HUES64 (cell line): Measurements from ENCODE around the gene WDR55.
"Not testable (repeated sequence)": the region's sequence is repeated elsewhere in the genome, so short reads cannot be mapped to it uniquely, and the experiment has no call there.

Experiments
- H3K27ac ChIP-seq: 2 replicates; pipeline ENCODE4 v1.7.0; 2013; ENCODE audit warnings: low read depth, low read length, inconsistent platforms
- H3K27me3 ChIP-seq: 2 replicates; pipeline ENCODE4 v1.6.1; 2013; ENCODE audit warnings: mild to moderate bottlenecking, low read length; ENCODE audit not compliant: insufficient read depth
- H3K36me3 ChIP-seq: 2 replicates; pipeline ENCODE4 v1.6.1; 2013; ENCODE audit warnings: mild to moderate bottlenecking, low read length; ENCODE audit not compliant: insufficient read depth
- H3K4me1 ChIP-seq: 2 replicates; pipeline ENCODE4 v1.6.1; 2013; ENCODE audit warnings: mild to moderate bottlenecking, low read length, moderate library complexity; ENCODE audit not compliant: insufficient read depth
- H3K4me3 ChIP-seq: 2 replicates; pipeline ENCODE4 v1.5.1; 2013; ENCODE audit warnings: mild to moderate bottlenecking, low read length, moderate library complexity
- H3K9ac ChIP-seq: 2 replicates; pipeline ENCODE4 v1.6.1; 2013; ENCODE audit warnings: mild to moderate bottlenecking, low read depth, low read length
- H3K9me3 ChIP-seq: 2 replicates; pipeline ENCODE4 v1.6.1; 2013; ENCODE audit warnings: low read depth, low read length; ENCODE audit not compliant: insufficient read depth
- WGBS: fragments of 150-250, 120-280 bp; methylation state at CpG from one replicate; pipeline ENCODE4 v1.1.7; 2013; ENCODE audit warnings: missing lambda C conversion rate; 5-methylcytosine and 5-hydroxymethylcytosine counted together

WDR55 gene

DNA sequence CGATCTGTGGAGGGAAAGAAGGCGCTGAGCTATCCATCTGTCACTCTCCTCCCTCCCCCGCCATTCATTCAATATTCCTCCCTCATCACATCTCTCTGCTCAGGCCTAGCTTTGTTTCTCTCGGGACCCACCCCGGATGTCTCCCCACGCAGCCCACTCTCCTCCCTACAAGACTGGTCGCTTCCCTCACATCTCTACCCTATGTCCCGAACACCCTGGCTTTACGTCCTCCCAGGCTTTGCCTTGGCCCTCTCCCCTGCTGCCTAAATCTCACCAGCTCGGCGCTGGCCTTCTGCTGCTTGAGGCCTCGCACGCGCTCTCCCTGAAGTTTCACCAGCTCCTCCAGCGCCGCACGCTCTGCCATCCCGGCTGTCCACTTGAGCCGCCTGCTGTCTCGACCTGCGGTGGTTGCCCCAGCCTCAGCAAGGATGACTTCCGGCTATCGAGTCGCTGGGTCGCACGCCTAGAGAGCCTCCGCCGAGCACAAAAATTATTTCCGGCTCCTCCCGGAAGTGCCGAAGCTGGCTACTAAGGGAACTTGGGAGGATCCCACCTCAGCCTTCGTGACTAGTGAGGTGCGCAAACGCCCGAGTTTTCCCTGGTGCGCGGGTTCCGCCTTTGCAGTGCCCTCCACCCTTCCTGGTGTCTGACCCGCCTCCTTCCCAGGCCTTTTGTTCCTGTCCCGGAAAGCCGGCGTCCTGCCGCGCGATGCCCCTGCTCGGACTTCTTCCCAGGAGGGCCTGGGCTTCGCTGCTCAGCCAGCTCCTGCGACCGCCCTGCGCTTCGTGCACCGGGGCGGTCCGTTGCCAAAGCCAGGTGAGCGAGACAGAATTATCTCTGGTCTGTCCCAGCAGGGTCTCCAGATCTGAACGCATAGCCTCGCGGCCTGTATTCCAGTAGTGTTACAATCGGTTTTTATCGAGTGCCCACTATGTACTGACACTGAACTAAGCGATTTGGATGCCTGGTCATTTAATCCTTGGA lies 26.5 kb downstream of the WDR55 start, which contains the start of the genes HARS1 and HARS2:
Gene HARS1 (minus strand): TSS at position 430 of the 984 bp plus-strand sequence. CDS start 66 bp downstream, at position 364.
Gene HARS2 (plus strand): TSS at position 515 of the 984 bp plus-strand sequence. CDS start 194 bp downstream, at position 709.
- peaks cover 4% of the 10 kb centered on the region; the same call in 1 of the 2 replicates for H3K4me1 ChIP-seq
- under 1% methylated on average over 61 of the region's 61 CpGs for WGBS
- peak within 1 kb of the TSS; percentile 86 for H3K9ac ChIP-seq
- H3K4me3 ChIP-seq, result peak within 1 kb of the TSS; percentile 84
- no peaks in the 10 kb centered on the region for H3K9me3 ChIP-seq
- H3K36me3 ChIP-seq, result peaks cover 61% of the 10 kb centered on the region
- H3K27me3 ChIP-seq, result no peaks in the 10 kb centered on the region
- peak within 1 kb of the TSS; percentile 88 for H3K27ac ChIP-seq

DNA sequence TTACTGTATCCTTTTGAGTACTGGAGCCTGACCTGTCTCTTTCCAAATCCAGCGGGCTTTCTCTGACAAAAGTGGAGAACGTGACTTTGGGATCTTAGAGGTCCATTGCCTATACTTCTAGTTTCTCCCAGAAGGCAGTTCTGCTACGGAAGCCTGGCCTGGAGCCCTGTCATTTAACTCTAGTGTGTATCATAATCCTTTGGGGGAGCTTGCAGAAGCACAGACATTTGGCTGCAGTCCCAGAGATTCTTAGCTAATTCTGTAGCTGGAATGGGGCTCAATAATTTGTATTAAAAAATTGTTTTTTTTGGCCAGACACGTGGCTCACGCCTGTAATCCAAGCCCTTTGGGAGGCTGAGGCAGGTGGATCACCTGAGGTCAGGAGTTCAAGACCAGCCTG lies 29.6 kb downstream of the WDR55 start:
- Histone ChIP-seq H3K4me3 (no peak overlapping the region), H3K9ac (no peak overlapping the region), H3K9me3 (no peaks in the 10 kb centered on the region), H3K4me1 (peaks cover 4% of the 10 kb centered on the region; the same call in 1 of the 2 replicates), H3K27me3 (no peaks in the 10 kb centered on the region), H3K27ac (no peak overlapping the region), H3K36me3 (peaks cover 66% of the 10 kb centered on the region)
- WGBS, result 93% methylated on average over 5 of the region's 5 CpGs

DNA sequence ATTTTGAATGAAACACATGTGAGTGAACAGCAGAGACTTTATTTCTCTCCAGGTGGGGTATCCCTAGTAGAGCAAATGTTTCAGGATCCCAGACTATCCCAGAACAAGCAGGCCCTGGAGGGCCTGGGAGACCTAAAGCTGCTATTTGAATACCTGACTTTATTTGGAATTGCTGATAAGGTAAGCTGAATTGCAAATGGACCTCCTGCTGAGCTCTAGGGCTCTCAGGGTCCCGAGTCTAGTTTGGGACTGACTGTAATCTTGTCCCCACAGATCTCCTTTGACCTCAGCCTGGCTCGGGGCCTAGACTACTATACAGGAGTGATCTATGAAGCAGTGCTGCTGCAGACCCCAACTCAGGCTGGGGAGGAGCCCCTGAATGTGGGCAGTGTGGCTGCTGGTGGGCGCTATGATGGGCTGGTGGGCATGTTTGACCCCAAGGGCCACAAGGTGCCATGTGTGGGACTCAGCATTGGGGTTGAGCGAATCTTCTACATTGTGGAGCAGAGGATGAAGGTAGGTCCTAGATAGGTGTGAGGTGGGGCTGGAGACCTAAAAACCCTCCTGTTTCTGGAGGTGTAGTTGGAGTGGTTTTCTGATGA lies 32.3 kb downstream of the WDR55 start:
- H3K4me3 ChIP-seq, result no peak overlapping the region
- WGBS, result 83% methylated on average over 4 of the region's 4 CpGs
- H3K9me3 ChIP-seq, result no peaks in the 10 kb centered on the region
- H3K27me3 ChIP-seq, result no peaks in the 10 kb centered on the region
- peaks cover 68% of the 10 kb centered on the region for H3K36me3 ChIP-seq
- peaks cover 3% of the 10 kb centered on the region; the same call in 1 of the 2 replicates for H3K4me1 ChIP-seq
- H3K27ac ChIP-seq, result no peak overlapping the region
- no peak overlapping the region for H3K9ac ChIP-seq

DNA sequence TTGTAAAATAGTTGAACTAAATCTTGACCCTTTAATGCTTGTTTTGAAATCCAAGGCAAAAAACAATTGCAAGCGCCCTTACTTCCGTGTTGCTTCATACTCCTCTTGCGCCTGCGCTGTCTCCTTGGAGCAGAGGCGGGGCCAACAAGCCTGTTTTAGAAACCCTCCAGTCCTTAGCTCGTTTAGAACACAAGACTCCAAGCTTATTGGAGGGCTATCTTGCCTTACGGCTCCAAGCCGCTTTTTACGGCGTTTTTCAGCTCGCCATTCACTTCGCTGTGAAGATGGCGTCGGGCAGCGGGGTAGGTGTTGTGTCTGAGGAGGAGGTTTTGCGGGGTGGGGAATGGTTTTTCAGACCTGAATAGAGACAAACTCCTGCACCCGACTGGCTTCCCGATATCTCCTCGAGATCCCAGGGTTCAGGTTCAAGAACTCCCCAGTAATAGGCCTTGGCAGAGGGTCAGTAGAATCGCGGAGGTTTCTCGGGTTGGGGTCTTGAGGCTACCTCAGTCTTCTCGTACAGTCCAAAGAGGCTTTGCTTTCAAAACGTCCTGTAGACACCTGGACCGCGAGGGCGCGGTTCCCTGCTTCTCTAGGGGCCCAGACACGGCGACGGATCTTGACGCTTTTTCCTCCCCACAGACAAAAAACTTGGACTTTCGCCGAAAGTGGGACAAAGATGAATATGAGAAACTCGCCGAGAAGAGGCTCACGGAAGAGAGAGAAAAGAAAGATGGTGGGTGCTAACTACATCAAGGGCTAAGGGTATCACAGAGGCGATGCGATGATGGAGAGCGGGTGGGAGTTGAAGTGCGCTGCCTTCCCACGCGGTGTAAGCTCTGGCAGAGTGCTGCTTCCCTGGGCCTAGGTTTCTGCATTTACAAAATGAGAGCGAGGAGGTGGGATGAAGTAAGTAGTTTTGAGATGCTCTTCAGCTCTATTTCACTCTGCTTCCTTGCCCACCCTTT lies 35.8 kb downstream of the WDR55 start, which contains the start of gene ZMAT2:
Gene ZMAT2 (plus strand): TSS at position 271 of the 968 bp plus-strand sequence. CDS start 14 bp downstream, at position 285.
- Histone ChIP-seq H3K4me3 (peak within 1 kb of the TSS; percentile 98), H3K9me3 (no peaks in the 10 kb centered on the region), H3K27me3 (no peaks in the 10 kb centered on the region), H3K4me1 (no peaks in the 10 kb centered on the region), H3K27ac (peak within 1 kb of the TSS; percentile 65), H3K36me3 (peaks cover 80% of the 10 kb centered on the region), H3K9ac (peak within 1 kb of the TSS; percentile 91)
- WGBS, result 4% methylated on average over 44 of the region's 44 CpGs

DNA sequence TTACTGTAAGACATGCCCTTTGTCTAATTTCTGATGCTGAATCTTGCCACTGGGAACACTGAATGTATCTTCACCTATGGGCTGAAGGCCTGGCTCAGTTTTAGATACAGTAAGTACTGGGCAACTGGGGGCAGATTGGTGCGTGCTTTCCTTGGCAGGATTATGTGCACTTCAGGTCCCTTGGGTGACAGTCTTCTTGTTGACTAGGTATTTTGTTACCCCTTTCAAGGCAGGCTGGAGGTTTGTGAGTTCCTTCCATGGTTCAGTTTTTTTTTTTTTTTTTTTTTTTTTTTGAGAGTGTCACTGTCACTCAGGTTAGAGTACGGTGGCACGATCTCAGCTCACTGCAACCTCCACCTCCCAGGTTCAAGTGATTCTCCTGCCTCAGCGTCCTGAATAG lies 43.1 kb downstream of the WDR55 start:
- WGBS, result 96% methylated on average over 4 of the region's 4 CpGs
- no peaks in the 10 kb centered on the region for H3K9me3 ChIP-seq

DNA sequence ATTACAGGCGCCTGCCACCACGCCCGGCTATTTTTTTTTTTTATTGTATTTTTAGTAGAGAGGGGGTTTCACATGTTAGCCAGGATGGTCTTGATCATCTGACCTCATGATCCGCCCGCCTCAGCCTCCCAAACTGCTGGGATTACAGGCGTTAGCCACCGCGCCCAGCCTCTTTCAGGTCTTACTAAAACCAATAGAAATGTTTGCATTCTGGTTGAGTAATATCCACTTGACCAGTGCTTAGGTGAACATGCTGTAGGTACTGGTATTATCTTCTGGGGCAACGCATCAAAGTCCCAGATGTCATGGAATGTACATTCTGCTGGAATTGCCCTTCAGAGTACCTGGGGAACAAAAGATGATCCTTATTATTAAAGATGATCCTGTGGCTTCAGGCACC lies 44.1 kb downstream of the WDR55 start:
- H3K4me1 ChIP-seq, H3K27ac ChIP-seq, H3K27me3 ChIP-seq, H3K4me3 ChIP-seq, H3K9me3 ChIP-seq, H3K9ac ChIP-seq: not testable (repeated sequence)
- WGBS, result 95% methylated on average over 9 of the region's 9 CpGs
- H3K36me3 ChIP-seq, result peaks cover 29% of the 10 kb centered on the region

More for the DNA sequence above, 43.1 kb downstream of the WDR55 start:
- Histone ChIP-seq H3K4me3 (no peak overlapping the region), H3K27ac (no peak overlapping the region), H3K4me1 (no peaks in the 10 kb centered on the region), H3K27me3 (no peaks in the 10 kb centered on the region), H3K9ac (no peak overlapping the region), H3K36me3 (peaks cover 38% of the 10 kb centered on the region)

DNA sequence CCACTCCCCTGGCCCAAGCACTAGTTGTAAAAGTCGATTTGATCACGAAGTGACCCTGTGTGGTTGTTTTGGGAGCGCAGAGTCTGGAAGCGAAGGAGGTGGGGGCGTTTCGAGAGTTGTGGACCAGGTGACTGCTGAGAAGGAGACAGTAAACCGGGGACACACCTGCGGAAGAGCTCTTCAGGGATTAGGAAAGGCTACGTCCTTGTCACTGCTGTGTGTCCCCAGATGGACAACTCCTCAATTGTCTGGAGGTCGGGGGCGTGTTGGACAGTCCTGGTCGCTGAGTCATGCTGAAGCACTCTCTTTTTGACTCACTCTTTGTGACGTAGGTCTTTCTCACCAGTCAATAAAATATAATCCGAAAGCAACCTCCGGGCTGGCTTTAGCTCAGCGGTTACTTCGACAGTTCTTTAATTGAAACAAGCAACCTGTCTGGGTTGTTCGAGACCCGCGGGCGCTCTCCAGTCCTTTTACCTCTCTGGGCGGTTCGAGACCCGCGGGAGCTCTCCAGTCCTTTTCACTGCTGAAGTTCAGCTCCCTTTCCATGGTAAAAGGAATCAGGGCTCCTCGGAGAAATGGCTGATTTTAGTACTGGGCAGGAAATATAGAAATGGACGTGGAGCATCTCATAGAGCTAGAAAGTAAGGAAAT lies 46.3 kb downstream of the WDR55 start:
- H3K27me3 ChIP-seq, result no peaks in the 10 kb centered on the region
- H3K9me3 ChIP-seq, result no peaks in the 10 kb centered on the region
- peak overlapping the region; percentile 61 for H3K4me3 ChIP-seq
- H3K4me1 ChIP-seq, result no peaks in the 10 kb centered on the region
- peaks cover 7% of the 10 kb centered on the region; the same call in 1 of the 2 replicates for H3K36me3 ChIP-seq
- 3% methylated on average over 27 of the region's 27 CpGs for WGBS
- H3K27ac ChIP-seq, result peak overlapping the region; percentile 31; the same call in 1 of the 2 replicates
- peak overlapping the region; percentile 33; the same call in 1 of the 2 replicates for H3K9ac ChIP-seq

DNA sequence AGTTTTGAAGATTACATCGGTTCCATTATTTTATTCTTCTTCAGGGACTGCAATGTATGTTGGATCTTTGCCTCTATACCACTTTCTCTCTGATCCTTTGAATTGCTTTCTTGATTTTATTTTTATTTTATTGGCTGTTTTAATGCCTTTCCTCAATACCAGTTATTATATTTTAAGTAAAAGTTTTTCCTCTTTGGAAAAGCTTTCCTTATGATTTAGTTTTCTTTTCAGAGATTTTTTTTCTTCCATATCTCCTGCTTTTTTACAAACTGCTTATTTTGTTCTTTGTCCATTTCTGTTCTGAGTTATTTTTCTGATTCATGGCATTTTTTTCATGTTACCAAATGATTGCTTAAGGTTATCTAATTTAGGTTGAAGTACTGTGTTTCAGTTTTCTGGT lies 47.1 kb downstream of the WDR55 start:
- WGBS, result no CpG with 5 or more reads among the region's 1 CpG
- no peaks in the 10 kb centered on the region for H3K4me1 ChIP-seq
- H3K9ac ChIP-seq, result no peak overlapping the region
- H3K36me3 ChIP-seq, result no peaks in the 10 kb centered on the region
- no peaks in the 10 kb centered on the region for H3K9me3 ChIP-seq
- peak overlapping the region; percentile 61; the same call in 1 of the 2 replicates for H3K4me3 ChIP-seq
- H3K27me3 ChIP-seq, result no peaks in the 10 kb centered on the region
- no peak overlapping the region for H3K27ac ChIP-seq

DNA sequence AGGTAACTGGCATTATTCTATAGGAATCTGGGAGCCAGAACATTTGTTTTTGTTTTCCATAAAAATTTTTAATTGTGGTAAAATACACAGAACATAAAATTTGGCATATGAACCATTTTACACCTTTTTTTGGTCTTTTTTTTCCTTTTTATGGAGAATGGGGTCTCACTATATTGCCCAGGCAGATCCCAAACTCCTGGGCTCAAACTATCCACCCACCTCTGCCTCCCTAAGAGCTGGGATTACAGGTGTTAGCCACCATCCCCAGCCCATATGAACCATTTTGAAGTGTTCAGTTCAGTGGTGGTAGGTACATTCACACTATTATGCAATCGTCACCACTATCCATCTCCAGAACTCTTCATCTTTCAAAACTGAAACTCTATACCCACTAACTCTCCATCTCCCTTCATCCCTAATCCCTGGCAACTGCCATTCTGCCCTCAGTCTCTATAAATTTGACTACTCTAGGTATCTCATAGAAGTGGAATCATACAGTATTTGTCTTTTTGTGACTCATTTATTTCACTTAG lies 48.9 kb downstream of the WDR55 start:
- Histone ChIP-seq H3K27ac (no peak overlapping the region), H3K4me3 (no peak overlapping the region), H3K27me3 (no peaks in the 10 kb centered on the region), H3K36me3 (no peaks in the 10 kb centered on the region), H3K9ac (no peak overlapping the region), H3K4me1 (no peaks in the 10 kb centered on the region), H3K9me3 (no peaks in the 10 kb centered on the region)
- WGBS, result 93% methylated on average over 1 of the region's 1 CpG

DNA sequence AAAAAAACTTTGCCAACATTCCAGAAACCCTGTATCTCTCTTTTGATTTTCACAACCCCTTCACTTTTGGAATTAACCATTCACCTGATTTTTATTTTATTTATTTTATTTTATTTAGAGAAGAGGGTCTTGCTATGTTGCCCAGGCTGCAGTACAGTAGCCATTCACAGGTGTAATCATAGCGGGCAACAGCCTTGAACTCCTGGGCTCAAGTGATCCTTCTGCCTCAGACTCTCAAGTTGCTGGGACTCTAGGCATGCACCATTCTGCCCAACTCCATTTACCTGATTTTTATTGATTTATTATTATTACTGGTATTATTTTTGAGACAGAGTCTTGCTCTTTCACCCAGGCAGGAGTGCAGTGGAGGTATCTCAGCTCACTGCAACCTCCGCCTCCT lies 51.5 kb downstream of the WDR55 start:
- not testable (repeated sequence) for H3K27ac ChIP-seq, H3K36me3 ChIP-seq, H3K4me3 ChIP-seq, H3K4me1 ChIP-seq, H3K27me3 ChIP-seq, H3K9me3 ChIP-seq, H3K9ac ChIP-seq
- WGBS, result 95% methylated on average over 2 of the region's 2 CpGs
